Left forelimb (tissue), 1 donor: Measurements from ENCODE around the gene MRPL39.

Experiments used
- DNase-seq: peaks from one replicate; pipeline ENCODE4 v3.0.0-alpha.2; 2018; ENCODE audit warnings: low spot score

The MRPL39 gene

GRCh38 chr21:25536752-25537151 is 70.5 kb downstream of the MRPL39 start:
- no peak for DNase-seq

GRCh38 chr21:25535849-25536248 is 71.4 kb downstream of the MRPL39 start:
- DNase-seq, result no peak
